ENCODE measurements around the gene NCBP2L.

Gene NCBP2L

GRCh38 chrX:107818900-107819521 is 41.5 kb downstream of the NCBP2L start:
- DNase-seq, result no peak

- DNase-seq, result no peak
These were observed 45.5 kb downstream of the NCBP2L start for GRCh38 chrX:107823042-107823441.

- DNase-seq, result no peak
These were observed 45.9 kb downstream of the NCBP2L start for GRCh38 chrX:107823456-107823855.

- peak; percentile 60 to 68 for DNase-seq
These were observed 48.2 kb downstream of the NCBP2L start, which contains the start of gene MID2 for GRCh38 chrX:107825698-107826237. Gene MID2 (plus strand): TSS chrX:107825866. CDS start chrX:107826427, 561 bp downstream.

- DNase-seq, result peak; percentile 47 to 54
These were observed 48.9 kb downstream of the NCBP2L start for GRCh38 chrX:107826238-107827029.

- DNase-seq, result peak; percentile 19 to 24
These were observed 49.7 kb downstream of the NCBP2L start for GRCh38 chrX:107827030-107827831.

- peak in 1 of 2 experiments; percentile 21 for DNase-seq
These were observed 50.3 kb downstream of the NCBP2L start for GRCh38 chrX:107827852-107828251.

GRCh38 chrX:107829878-107830277 is 52.3 kb downstream of the NCBP2L start:
- DNase-seq, result no peak

- no peak for DNase-seq
These were observed 53.7 kb downstream of the NCBP2L start for GRCh38 chrX:107831071-107831730.

- no peak for DNase-seq
These were observed 57.0 kb downstream of the NCBP2L start for GRCh38 chrX:107834275-107835201.

GRCh38 chrX:107836958-107837357 is 59.4 kb downstream of the NCBP2L start:
- DNase-seq, result no peak

GRCh38 chrX:107840971-107841370 is 63.4 kb downstream of the NCBP2L start:
- DNase-seq, result no peak

- no peak for DNase-seq
These were observed 65.3 kb downstream of the NCBP2L start for GRCh38 chrX:107842715-107843400.

Data from activated T-cell treated with anti-CD3 and anti-CD28 coated beads, Interleukin-2, amount 50 U/mL, for 48 hours (primary cell).